ENCODE results near the gene HOXD4.

DNA sequence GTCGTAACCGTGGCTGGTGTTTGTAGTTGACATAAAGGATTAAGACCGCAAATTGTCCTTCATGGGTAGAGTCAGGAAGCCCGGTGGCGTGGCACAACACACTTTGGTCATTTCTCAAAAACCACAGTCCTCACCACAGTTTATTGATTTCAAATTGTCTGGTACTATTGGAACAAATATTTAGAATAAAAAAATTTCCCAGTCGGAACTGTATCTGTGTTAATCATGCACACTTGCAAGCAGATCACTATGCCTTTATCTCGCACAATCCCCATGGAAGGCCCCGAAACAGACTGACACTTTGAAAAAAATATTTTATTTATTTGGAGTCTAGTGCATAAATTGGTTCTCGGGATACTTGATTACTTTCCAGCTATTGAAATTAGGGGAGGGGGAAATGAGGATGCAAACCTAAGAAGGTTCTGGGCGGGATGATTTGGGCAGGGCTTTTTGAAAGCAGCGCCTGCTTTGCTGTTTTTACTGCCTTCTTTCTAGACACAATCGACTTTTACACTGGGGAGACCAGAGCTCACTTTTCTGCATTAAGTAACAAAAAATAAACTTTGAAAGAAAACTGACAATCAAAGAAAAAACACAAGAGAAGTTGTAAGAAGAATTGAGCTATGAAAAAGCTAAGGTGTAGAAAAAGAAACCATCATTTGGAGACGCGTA, 21.7 kb downstream of the HOXD4 start:
- no peak for TF ChIP-seq CTCF (IDR thresholded peaks at IDR 0.05)
- no peak for TF ChIP-seq POLR2A (IDR thresholded peaks at IDR 0.05)

Measured in lower leg skin (tissue), 3 donors.